DMS53 (cell line): ENCODE measurements around the gene ADGRE2.
"Not testable (repeated sequence)": the region's sequence is repeated elsewhere in the genome, so short reads cannot be mapped to it uniquely, and the experiment has no call there.

ENCODE experiments used
- DNase-seq: peaks from one replicate; lab custom pipeline; 2025; lab: John Stamatoyannopoulos, UW

Gene ADGRE2

DNA sequence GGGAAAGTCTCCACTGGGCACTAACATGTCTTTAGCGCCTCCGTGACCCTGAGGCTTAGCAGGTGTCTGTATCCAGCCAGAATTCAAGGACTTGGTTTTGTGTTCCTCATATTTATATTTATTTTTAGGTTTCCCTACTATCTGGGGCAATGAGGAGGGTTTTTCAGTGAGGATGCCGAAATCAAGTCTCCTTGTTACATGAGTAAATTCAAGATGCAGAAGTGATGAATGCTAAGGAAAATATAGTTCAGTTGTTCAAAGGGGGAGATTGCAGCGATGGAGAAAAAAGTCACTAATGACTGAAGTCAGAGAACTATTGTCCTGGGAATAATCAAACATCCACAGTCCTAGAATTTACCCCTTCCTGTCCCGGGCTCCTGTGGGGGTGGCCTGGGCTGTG lies 791 bp upstream of the ADGRE2 start:
- no peak for DNase-seq

DNA sequence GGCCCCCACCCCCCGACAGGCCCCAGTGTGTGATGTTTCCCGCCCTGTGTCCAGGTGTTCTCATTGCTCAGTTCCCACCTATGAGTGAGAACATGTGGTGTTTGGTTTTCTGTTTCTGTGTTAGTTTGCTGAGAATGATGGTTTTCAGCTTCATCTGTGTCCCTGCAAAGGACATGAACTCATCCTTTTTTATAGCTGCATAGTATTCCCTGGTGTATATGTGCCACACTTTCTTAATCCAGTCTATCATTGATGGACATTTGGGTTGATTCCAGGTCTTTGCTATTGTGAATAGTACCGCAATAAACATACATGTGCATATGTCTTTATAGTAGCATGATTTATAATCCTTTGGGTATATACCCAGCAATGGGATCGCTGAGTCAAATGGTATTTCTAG lies 715 bp downstream of the ADGRE2 start:
- not testable (repeated sequence) for DNase-seq

DNA sequence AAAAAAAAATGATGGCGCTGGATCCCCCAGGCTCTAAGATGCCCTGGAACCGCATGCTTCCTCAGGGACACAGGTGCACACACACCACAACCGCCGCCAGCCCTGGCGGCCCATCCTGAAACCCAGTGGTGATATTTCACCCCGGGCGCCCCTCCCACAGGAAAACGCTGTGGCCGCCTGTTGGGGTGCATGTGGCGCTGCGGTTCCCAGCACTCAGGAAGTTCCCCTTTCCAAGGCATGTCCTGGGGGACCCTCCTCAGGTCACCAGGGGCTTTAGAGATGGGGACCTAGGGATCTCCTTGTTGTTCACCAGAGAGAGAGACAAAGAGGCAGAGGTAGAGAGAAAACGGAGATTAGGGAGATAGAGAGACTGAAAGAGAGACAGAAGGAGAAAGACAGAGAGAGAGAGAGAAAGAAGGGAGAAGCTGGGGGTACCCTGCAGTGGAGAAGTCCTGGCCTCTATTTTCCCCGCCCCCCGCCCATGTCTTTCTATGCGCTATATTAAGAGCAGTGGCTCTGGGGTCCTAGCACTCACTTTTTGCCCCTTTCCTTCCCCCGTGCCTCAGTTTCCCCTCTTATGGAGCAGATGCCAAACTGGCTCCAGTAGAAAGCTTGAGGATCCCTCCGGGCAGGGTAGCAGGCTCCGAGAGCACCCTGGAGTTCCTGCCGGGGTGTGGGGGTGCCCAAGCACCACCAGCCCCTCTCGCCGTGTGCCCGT lies 2.3 kb downstream of the ADGRE2 start:
- DNase-seq: no peak

DNA sequence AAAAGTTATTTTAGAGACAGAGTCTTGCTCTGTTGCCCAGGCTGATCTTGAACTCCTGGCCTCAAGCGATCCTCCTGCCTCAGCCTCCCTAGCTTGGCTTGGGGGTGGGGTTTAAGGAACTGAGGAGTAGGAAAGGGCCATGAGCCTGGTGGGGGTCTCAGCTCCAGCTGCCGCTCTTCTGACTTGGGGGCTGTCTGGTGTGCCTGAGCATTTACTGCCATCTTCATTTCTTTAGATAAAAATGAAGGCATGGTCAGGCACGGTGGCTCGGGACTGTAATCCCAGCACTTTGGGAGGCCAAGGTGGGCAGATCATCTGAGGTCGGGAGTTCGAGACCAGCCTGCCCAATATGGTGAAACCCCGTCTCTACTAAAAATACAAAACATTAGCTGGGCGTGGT lies 3.0 kb downstream of the ADGRE2 start:
- DNase-seq: not testable (repeated sequence)

DNA sequence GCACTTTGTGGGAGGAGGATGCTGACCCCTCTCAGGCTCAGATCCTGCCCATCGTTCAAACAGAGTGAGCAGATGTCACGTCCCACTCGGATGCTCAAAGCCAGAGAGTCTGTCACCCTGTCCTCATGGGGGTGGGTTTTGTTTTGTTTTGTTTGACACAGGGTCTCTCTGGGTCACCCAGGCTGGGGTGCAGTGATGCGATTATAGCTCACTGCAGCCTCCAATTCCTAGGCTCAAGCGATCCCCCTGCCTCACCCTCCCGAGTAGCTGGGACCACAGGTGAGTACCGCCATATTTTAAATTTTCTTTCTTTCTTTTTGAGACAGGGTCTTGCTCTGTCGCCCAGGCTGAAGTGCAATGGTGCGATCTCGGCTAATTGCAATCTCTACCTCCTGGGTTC lies 4.0 kb downstream of the ADGRE2 start:
- no peak for DNase-seq

DNA sequence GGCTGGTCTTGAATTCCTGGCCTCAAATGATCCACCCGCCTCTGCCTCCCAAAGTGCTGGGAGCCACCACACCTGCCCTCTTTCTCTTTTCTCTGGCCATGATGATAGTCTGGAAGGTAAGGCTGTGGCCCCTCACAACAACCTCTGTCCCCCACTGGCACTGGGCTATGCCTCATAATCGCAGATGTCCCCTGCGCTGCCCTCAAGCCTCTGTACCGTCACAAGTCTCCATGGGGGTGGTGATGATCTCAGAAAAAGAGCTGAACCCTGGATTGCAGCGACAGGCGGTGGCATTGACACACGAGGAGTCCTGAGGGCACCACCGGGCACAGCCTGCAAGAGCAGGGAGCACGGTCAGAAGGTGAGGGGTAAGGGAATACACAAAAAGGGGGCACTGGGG lies 4.6 kb downstream of the ADGRE2 start:
- DNase-seq: not testable (repeated sequence)

DNA sequence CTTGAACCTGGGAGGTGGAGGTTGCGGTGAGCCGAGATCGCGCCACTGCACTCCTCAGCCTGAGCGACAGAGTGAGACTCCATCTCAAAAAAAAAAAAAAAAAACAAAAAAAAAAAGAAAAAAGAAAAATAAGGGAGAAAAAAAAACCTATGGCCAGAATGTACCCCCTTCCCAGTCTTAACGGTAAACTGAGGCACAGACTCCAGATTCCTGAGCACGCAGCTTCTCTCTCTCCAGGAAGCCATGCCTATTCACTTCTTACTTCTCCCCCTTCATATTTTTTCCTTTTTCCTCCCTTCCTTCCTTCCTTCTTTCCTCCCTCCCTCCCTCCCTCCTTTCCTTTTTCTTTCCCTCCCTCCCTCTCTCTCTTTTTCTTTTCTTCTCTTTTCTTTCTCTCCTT lies 5.4 kb downstream of the ADGRE2 start:
- DNase-seq: no peak

DNA sequence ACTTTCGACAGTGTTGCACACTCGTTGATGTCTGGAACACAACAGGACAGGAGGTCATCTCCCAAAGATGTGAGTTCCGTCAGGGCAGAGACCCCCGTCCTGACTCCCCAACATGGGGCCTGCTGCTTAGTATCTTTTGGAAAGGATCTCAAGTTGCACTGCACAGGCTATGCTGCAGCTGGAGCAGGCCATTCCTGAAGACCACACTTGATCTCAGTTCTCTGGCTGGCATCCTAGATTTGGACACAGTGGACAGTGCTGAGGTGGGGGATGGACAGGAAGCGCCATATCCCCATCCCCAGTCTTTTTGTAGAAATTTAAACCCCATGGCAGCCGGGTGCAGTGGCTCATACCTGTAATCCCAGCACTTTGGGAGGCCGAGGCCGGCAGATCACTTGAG lies 5.9 kb downstream of the ADGRE2 start:
- no peak for DNase-seq

DNA sequence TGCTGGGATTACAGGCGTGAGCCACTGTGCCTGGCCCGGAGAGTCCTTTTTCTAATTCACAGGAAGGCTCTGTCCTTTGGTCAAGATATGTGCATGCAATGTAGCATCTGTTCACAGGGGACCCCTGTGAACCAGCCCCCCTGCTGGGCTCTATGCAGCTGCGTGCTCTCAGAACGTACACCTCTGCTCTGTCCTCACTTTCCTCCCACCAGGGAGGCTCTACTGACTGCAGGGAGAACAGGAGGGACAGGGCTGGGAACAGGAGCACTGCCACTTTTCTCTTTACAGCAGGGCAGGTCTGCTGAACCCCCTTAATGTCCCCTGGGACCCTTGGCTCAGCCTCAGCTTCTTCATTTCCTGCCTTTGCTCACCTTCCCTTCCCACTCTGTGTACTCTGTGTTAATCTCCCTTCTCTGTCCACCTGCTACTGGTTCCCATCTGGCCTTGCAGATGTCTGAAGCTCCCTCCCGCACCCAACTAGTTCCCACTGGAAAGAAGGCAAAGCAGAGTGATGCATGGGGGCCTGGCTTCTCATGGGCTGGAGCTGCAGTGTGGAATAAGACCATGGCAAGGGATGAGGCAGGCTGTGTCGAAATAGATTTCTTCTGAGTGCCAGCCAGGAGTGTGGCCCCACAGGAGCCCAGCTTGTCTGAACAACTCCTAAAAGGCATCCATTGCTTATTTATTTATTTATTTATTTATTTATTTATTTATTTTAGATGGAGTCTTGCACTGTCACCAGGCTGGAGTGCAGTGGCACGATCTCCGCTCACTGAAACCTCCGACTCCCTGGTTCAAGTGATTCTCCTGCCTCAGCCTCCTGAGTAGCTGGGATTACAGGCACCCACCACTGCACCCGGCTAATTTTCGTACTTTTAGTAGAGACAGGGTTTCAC lies 7.2 kb downstream of the ADGRE2 start:
- no peak for DNase-seq

DNA sequence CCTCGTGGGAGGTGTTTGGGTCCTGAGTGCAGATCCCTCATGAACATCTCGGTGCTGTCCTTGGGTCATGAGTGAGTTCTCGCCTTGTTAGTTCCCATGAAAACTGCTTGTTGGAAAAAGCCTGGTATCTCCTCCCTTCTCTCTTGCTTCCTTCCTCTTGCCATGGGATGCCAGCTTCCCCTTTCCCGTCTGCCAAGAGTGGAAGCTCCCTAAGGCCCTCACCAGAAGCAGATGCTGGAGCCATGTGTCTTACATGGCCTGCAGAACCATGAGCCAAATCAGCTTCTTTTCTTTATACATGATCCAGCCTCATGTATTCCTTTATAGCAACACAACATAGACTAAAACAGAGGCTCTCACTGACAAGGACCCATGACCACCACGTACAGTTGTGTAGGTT lies 8.2 kb downstream of the ADGRE2 start:
- no peak for DNase-seq

DNA sequence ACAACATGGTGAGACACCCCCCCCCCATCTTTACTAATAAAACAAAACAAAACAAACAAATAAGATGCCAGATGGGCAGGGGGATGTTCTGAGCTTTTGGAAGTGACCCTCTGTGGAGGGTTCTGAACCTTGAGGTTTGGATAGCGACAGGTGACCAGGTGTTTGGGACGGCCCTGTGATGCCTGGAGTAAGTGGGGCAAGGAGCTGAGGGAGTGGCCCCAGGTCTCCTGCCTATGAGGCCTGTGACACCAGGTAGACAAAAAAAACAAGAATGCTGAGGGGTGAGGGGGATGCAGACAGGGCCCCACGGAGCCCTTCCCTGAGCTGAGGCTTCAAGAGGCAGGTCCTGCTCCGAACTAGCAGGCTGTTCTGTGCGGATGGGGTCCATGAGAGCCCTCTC lies 9.2 kb downstream of the ADGRE2 start:
- DNase-seq: no peak

DNA sequence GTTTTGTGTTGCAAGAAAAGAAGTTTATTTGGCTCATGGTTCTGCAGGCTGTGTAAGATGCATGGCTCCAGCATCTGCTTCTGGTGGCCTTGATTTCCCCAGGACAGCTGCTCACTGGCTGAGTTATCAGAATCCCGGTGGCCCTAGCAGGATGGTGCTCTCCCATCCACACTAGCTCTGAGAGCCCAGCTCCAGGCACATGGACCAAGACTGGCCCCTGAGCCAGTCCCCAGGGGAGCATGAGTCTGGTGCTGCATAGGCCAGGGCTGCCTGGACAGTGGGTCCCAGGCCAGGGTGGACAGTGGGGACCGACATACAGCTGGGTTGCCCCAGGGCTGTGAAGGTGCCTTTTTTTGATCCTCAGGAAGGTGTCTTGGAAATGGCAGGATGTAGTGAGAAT lies 10.4 kb downstream of the ADGRE2 start:
- DNase-seq: no peak

DNA sequence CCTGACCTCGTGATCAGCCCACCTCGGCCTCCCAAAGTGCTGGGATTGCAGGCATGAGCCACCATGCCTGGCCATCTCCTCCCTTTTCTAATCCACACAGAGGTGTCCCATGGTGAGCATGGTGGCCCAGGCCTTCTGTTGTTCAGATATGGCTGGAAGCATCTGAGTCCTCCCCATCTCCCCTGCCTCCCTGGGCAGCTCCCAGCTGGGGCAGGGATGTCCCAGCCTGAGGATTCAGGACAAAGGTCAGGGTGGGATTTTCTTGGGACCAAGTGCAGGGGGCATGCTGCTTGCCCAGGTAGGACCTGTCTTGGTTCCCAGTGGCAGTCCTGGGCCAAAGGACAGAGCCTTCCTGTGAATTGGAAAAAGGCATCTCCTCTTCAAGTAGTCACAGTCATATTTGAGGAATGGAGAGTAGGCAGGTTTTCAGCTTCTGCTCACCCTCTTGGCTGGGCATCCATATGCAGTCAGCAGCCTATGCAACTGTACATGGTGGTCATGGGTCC lies 10.8 kb downstream of the ADGRE2 start:
- DNase-seq: no peak

DNA sequence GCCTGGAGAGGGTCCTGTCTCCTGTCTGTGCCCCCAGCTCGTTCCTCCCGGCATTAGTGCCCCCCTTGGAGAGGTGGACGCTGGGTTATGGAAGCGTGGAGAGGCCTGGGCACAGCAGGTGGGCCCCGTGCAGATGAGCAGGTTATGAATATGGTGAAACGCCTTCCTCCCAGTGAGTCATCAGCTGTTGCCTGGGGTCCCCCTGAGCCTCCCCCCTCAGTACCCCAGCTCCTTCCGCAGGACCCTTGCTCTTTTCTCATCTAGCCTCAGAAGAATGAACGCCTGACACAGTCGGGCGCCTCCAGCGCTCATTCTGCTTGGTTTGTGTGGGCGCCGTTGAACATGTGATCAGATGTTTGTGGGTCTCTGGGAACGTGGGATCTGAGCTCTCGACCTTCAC lies 12.5 kb downstream of the ADGRE2 start:
- DNase-seq: not testable (repeated sequence)

DNA sequence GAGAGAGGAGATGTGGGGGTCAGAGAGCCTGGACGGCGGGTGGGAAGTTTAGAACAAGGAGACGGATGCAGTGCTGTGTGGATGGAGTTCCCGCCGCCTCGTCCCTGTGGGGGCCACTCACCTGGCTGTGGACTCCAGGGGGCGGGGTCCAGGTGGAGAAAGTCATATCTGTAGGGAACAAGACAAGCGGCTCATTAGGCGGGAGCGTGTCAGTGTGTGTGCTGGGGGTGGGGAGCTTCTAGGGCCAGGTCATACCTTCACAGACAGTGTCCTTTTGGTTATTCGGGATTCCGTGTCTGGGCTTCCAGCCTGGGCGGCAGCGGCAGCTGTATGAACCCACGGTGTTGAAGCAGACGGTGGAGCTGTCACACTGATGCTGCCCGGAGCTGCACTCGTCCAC lies 13.0 kb downstream of the ADGRE2 start:
- DNase-seq: not testable (repeated sequence)

DNA sequence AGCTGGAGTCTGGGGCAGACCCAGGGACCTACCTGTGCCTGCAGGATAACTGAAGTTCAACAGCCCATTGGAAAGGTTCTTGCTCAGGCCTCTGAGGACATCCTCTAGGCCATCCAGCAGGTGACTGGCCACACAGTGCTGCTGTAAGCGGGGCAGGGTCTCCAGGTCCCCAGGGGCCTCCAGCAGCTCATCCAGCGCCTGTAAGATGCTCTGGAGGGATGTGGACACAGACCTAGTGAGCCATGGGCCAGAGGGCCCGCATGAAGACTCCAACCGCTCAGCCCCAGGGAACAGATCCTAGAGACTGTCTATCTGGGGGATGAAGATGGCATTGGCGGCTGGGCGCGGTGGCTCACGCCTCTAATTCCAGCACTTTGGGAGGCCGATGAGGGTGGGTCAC lies 14.0 kb downstream of the ADGRE2 start:
- DNase-seq: no peak

DNA sequence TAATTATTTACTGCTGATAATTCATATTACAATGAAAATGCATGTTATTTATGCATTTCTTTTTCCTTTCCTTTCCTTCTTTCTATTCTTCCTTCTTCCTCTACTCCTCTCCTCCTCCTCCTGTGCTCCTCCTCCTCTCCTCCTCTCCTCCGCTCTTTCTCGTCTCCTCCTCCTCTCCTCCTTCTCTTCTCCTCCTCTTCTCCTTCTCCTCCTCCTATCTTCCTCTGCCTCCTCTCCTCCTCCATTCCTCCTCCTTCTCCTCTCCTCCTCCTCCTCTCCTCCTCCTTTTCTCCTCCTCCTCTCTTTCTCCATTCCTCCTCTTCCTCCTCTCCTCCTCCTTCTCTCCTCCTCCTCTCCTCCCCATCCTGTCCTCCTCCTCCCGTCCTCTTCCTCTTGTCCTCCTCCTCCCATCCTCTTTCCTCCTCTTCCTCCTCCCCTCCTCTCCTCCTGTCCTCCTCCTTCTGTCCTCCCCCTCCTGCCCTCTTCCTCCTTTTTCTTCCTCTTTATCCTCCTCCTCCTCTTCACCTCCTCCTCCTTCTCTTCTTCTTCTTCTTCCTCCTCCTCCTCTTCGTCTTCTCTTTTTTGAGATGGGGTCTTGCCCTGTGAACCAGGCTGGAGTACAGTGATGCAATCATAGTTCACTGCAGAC lies 14.7 kb downstream of the ADGRE2 start:
- no peak for DNase-seq

DNA sequence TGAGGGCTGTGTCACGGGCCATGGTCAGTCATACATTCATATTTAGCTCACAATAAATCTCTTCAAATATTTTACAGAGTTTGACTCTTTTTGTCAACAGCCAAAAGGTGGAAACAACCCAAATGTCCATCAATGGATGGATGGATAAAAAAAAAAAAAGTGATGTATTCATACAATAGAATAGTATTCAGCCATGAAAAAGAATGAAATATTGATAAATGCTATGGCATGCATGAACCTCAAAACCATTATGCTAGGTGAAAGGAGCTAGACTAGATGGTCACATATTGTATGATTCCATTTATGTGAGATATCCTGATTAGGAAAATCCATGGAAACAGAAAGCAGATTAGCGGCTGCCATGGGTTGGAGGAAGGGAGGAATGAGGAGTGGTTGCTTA lies 16.2 kb downstream of the ADGRE2 start:
- no peak for DNase-seq

DNA sequence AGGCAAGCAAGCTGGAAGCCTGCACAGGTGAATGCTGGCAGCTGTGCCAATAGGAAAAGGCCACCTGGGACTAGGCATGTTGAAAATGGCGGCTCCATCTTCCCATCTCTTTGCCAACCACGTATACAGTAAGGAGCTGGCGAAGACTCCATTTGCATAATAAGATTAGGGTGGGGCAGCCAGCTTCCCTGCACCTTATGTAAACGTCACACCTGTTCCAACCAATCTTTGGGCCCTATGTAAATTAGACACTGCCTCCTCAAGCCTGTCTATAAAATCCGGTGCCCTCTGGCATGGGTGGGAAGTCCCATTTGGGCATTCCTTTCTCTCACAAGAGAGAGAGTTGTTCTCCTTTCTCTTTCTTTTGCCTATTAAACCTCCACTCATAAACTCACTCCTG lies 16.8 kb downstream of the ADGRE2 start:
- no peak for DNase-seq

DNA sequence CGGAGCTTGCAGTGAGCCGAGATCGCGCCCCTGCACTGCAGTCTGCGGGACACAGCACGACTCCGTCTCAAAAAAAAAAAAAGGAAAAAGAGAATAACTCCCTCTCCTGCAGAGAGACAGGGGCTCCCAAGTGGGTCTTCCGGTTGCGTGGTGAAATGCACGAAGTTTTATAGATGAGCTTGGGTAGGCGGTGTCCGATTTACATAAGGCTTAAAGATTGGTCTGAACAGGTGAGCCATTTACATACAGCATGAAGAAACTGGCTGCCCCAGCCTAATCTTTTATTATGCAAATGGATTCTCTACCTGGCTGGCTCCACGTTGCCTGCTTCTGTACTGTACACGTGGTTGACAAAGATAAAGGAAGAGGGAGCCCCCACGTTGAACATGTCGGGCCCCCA lies 19.5 kb downstream of the ADGRE2 start:
- peak; percentile 24 for DNase-seq

DNA sequence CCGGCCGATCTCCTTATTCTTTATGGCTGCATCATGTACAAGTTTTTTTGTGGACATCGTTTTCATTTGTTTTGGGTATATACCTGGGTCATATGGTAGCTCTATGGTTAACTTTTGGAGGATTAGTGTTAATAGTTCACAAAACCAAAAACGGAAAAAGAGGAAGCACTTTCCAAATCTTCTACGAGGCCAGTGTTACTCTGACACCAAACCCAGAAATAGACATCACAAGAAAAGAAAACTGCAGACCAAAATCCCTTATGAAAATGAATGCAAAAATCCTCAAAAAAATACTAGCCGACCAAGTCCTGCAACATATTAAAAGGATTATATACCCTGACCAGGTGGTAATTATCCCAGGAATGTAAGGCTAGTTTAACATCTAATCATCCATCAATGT lies 29.8 kb downstream of the ADGRE2 start:
- no peak for DNase-seq

DNA sequence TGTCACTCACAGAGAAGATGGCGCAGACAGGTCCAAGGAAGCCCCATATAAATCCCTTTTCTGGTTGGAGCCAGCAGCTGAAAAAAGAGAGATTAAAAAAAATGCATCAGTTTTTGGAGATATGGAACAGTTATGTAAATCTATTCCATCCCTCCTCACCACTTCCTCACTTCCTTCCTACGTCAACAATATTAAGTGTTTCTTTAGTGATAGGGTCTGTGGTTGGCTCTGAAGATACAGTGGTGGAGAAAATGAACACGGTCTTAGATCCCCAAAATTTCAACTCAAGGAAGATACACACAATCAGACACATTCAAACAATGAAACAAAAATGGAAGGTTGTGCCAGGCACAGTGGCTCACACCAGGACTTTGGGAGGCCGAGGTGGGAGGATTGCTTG lies 31.5 kb downstream of the ADGRE2 start:
- DNase-seq: no peak

DNA sequence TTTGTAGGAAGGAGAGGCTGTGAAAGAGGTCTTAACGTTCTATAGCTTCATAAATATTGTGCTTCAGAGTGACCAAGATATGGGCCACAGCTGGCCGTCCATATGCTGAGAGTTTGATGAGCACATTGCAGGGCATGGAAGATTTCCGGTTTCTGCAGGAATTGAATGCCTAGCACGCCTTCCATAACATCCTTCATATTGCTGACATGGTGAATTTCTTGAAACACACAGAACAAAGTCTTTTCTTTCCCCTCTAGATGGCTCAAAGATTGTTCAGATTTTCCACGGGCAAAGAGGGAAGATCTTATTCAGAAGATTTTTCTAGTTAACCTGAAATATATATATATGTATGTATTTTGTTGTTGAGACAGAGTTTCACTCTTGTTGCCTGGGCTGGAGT lies 42.4 kb downstream of the ADGRE2 start:
- no peak for DNase-seq
